ENCODE measurements around the gene IFT52.

- TF ChIP-seq CTCF (IDR thresholded peaks at IDR 0.05) (no peak), POLR2A (IDR thresholded peaks at IDR 0.05) (no peak)
These were observed 98.4 kb downstream of the IFT52 start for GRCh38 chr20:43689165-43689564.

Data from tibial nerve (tissue), 3 donors.